ENCODE data around the gene ATG7.

DNA sequence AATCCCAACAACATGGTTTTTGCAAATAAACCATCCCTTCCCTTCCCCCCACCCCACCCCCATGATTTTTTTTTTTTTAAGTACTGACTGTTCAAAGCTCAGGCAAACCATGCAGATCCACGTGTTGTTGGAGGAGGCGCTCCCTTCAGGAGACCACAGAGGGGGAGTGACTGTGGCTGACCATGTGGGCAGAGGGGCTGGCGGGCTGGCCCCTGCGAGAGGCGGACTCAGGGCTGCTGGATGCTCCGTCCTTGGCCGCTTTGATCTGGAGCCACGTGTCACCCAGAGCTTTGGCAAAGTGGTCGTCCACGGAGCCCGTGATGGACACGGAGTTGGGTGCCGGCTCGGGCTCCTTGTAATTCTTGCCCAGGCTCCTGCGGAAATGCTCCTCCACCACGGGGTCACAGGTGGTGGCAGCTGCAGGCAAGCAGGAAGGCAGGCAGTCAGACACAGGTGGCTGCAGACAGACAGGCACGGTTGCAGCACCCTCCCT is 286.3 kb downstream of the ATG7 start:
- TF ChIP-seq ZNF596 (tag by site-specific recombination; IDR thresholded peaks at IDR 0.05) = no peak
- no peak for TF ChIP-seq ZNF571 (tag by site-specific recombination; IDR thresholded peaks at IDR 0.05)
- no peak for TF ChIP-seq ZNF19 (tag by site-specific recombination; IDR thresholded peaks at IDR 0.05; ENCODE audit: low read depth)
- TF ChIP-seq, protein P1, sequence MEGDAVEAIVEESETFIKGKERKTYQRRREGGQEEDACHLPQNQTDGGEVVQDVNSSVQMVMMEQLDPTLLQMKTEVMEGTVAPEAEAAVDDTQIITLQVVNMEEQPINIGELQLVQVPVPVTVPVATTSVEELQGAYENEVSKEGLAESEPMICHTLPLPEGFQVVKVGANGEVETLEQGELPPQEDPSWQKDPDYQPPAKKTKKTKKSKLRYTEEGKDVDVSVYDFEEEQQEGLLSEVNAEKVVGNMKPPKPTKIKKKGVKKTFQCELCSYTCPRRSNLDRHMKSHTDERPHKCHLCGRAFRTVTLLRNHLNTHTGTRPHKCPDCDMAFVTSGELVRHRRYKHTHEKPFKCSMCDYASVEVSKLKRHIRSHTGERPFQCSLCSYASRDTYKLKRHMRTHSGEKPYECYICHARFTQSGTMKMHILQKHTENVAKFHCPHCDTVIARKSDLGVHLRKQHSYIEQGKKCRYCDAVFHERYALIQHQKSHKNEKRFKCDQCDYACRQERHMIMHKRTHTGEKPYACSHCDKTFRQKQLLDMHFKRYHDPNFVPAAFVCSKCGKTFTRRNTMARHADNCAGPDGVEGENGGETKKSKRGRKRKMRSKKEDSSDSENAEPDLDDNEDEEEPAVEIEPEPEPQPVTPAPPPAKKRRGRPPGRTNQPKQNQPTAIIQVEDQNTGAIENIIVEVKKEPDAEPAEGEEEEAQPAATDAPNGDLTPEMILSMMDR (tag by site-specific recombination; IDR thresholded peaks at IDR 0.05) = no peak
- TF ChIP-seq ZNF341 (tag by site-specific recombination; IDR thresholded peaks at IDR 0.05; ENCODE audit: low read depth) = no peak
- TF ChIP-seq ZNF112 (tag by site-specific recombination; IDR thresholded peaks at IDR 0.05) = no peak
- TF ChIP-seq, protein P2, sequence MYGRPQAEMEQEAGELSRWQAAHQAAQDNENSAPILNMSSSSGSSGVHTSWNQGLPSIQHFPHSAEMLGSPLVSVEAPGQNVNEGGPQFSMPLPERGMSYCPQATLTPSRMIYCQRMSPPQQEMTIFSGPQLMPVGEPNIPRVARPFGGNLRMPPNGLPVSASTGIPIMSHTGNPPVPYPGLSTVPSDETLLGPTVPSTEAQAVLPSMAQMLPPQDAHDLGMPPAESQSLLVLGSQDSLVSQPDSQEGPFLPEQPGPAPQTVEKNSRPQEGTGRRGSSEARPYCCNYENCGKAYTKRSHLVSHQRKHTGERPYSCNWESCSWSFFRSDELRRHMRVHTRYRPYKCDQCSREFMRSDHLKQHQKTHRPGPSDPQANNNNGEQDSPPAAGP (tag by site-specific recombination; IDR thresholded peaks at IDR 0.05) = no peak
- TF ChIP-seq ZNF121 (tag by site-specific recombination; IDR thresholded peaks at IDR 0.05) = no peak
- TF ChIP-seq, protein P3, sequence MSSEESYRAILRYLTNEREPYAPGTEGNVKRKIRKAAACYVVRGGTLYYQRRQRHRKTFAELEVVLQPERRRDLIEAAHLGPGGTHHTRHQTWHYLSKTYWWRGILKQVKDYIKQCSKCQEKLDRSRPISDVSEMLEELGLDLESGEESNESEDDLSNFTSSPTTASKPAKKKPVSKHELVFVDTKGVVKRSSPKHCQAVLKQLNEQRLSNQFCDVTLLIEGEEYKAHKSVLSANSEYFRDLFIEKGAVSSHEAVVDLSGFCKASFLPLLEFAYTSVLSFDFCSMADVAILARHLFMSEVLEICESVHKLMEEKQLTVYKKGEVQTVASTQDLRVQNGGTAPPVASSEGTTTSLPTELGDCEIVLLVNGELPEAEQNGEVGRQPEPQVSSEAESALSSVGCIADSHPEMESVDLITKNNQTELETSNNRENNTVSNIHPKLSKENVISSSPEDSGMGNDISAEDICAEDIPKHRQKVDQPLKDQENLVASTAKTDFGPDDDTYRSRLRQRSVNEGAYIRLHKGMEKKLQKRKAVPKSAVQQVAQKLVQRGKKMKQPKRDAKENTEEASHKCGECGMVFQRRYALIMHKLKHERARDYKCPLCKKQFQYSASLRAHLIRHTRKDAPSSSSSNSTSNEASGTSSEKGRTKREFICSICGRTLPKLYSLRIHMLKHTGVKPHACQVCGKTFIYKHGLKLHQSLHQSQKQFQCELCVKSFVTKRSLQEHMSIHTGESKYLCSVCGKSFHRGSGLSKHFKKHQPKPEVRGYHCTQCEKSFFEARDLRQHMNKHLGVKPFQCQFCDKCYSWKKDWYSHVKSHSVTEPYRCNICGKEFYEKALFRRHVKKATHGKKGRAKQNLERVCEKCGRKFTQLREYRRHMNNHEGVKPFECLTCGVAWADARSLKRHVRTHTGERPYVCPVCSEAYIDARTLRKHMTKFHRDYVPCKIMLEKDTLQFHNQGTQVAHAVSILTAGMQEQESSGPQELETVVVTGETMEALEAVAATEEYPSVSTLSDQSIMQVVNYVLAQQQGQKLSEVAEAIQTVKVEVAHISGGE (tag by site-specific recombination; conservative IDR thresholded peaks at IDR 0.05; ENCODE audit: low read depth) = no peak
- TF ChIP-seq, protein P4, sequence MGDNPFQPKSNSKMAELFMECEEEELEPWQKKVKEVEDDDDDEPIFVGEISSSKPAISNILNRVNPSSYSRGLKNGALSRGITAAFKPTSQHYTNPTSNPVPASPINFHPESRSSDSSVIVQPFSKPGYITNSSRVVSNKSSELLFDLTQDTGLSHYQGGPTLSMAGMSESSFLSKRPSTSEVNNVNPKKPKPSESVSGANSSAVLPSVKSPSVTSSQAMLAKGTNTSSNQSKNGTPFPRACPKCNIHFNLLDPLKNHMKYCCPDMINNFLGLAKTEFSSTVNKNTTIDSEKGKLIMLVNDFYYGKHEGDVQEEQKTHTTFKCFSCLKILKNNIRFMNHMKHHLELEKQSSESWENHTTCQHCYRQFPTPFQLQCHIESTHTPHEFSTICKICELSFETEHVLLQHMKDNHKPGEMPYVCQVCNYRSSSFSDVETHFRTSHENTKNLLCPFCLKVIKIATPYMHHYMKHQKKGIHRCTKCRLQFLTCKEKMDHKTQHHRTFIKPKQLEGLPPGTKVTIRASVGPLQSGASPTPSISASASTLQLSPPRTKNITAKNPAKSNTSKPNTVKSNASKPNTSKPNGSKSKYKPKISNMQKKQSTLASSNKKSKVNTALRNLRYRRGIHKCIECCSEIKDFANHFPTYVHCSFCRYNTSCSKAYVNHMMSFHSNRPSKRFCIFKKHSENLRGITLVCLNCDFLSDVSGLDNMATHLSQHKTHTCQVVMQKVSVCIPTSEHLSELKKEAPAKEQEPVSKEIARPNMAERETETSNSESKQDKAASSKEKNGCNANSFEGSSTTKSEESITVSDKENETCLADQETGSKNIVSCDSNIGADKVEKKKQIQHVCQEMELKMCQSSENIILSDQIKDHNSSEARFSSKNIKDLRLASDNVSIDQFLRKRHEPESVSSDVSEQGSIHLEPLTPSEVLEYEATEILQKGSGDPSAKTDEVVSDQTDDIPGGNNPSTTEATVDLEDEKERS (tag by site-specific recombination; IDR thresholded peaks at IDR 0.05) = no peak
- no peak for TF ChIP-seq ZNF292 (tag by site-specific recombination; IDR thresholded peaks at IDR 0.05; ENCODE audit: borderline replicate concordance, low read depth)
- no peak for TF ChIP-seq ZNF560 (tag by site-specific recombination; IDR thresholded peaks at IDR 0.05; ENCODE audit: borderline replicate concordance)
- no peak for TF ChIP-seq ZBTB21 (tag by site-specific recombination; IDR thresholded peaks at IDR 0.05)
- TF ChIP-seq ZNF335 (tag by site-specific recombination; conservative IDR thresholded peaks at IDR 0.05) = no peak
